HFFc6 (cell line): ENCODE results near the gene LDB3. TPM values are rescaled to one million over a fixed set of nuclear protein-coding genes. Genes with fewer than 3 reads are reported as not detected.

Source experiments
- DNase-seq: peaks from one replicate; pipeline ENCODE4 v3.0.0-alpha.2; 2018
- H3K27ac Mint-ChIP-seq: 2 replicates; pipeline ENCODE4 v1.8.0; 2020; ENCODE audit warnings: mild to moderate bottlenecking, mixed read lengths
- H3K27me3 Mint-ChIP-seq: 2 replicates; pipeline ENCODE4 v1.8.0; 2021; ENCODE audit warnings: mild to moderate bottlenecking, moderate library complexity, mixed read lengths; ENCODE audit not compliant: insufficient read depth
- H3K36me3 Mint-ChIP-seq: 2 replicates; pipeline ENCODE4 v1.8.0; 2021; ENCODE audit warnings: low read depth, mixed read lengths
- H3K4me1 Mint-ChIP-seq: 2 replicates; pipeline ENCODE4 v1.8.0; 2020; ENCODE audit warnings: low read depth, mixed read lengths
- H3K4me3 Mint-ChIP-seq: 2 replicates; pipeline ENCODE4 v1.8.0; 2020; ENCODE audit warnings: mild to moderate bottlenecking, moderate library complexity, mixed read lengths
- H3K9me3 Mint-ChIP-seq: 2 replicates; pipeline ENCODE4 v1.8.0; 2020; ENCODE audit warnings: mild to moderate bottlenecking, mixed read lengths
- long read RNA-seq: library from polyadenylated mRNA; unstranded; transcript quantifications from one replicate; pipeline ENCODE4 v2.0.0, GENCODE V29; 2019
- total RNA-seq, 6 experiments: library from RNA; stranded (reverse); fragmentation: NEBNext Ultra II Directional; extraction: Animal tissue kit (Norgen Biotek cat#: 25700); gene quantifications; 2 replicates in 1 of 6; 3 replicates in 5 of 6; pipeline ENCODE4 v1.2.3, GENCODE V29; 2021
- TF ChIP-seq, protein P1 (sequence below): fragments of 200-600 bp; sonication (generic); IDR thresholded peaks from 2 replicates; pipeline ENCODE4 v1.5.0; 2021; ENCODE audit warnings: antibody characterized with exemption, mild to moderate bottlenecking

The LDB3 gene, protein sequence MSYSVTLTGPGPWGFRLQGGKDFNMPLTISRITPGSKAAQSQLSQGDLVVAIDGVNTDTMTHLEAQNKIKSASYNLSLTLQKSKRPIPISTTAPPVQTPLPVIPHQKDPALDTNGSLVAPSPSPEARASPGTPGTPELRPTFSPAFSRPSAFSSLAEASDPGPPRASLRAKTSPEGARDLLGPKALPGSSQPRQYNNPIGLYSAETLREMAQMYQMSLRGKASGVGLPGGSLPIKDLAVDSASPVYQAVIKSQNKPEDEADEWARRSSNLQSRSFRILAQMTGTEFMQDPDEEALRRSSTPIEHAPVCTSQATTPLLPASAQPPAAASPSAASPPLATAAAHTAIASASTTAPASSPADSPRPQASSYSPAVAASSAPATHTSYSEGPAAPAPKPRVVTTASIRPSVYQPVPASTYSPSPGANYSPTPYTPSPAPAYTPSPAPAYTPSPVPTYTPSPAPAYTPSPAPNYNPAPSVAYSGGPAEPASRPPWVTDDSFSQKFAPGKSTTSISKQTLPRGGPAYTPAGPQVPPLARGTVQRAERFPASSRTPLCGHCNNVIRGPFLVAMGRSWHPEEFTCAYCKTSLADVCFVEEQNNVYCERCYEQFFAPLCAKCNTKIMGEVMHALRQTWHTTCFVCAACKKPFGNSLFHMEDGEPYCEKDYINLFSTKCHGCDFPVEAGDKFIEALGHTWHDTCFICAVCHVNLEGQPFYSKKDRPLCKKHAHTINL
- 1 to 10 TPM in 1 of 6 experiments, under 1 TPM in 5; 0.55 to 1.3 (median 0.66) TPM for total RNA-seq
- long read RNA-seq, partial matches to known transcripts = 0 of 2 reads
- long read RNA-seq, other reads (novel, unspliced or antisense) = 2 of 2 reads

- Mint-ChIP-seq H3K27me3 (peaks cover 11% of the 10 kb centered on the region), H3K27ac (peak within 1 kb of the TSS; percentile 61), H3K9me3 (no peaks in the 10 kb centered on the region), H3K36me3 (no peaks in the 10 kb centered on the region), H3K4me3 (peak within 1 kb of the TSS; percentile 51), H3K4me1 (peaks cover 42% of the 10 kb centered on the region)
- TF ChIP-seq, protein P1, sequence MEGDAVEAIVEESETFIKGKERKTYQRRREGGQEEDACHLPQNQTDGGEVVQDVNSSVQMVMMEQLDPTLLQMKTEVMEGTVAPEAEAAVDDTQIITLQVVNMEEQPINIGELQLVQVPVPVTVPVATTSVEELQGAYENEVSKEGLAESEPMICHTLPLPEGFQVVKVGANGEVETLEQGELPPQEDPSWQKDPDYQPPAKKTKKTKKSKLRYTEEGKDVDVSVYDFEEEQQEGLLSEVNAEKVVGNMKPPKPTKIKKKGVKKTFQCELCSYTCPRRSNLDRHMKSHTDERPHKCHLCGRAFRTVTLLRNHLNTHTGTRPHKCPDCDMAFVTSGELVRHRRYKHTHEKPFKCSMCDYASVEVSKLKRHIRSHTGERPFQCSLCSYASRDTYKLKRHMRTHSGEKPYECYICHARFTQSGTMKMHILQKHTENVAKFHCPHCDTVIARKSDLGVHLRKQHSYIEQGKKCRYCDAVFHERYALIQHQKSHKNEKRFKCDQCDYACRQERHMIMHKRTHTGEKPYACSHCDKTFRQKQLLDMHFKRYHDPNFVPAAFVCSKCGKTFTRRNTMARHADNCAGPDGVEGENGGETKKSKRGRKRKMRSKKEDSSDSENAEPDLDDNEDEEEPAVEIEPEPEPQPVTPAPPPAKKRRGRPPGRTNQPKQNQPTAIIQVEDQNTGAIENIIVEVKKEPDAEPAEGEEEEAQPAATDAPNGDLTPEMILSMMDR = no peak
- DNase-seq = peak; percentile 36
Measured at GRCh38 chr10:86668297-86669165, at the start of gene LDB3. TSS of gene LDB3 (plus strand) at chr10:86668511. CDS start at chr10:86668692, 181 bp downstream.

DNA sequence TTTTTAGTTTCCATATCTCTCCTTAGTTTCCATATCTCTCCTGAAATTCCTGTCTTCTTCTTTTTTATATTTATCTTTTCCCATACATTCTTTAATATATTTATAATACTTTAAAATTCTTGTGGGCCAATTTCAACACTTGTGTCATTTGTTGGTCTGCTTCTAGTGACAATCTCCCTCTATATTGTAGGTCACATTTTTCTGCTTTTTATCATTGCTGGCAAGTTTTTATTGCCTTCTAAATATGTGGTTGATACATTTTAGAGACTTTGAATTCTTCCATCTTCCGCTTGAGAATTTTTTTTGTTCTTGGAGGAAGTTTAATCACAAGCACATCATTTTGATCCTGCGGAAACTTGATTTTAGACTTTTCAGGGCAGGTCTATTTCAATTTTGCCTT is 40.0 kb upstream of the LDB3 start:
- no peak overlapping the region for H3K4me3 Mint-ChIP-seq
- H3K4me1 Mint-ChIP-seq = peaks cover 5% of the 10 kb centered on the region; the same call in 1 of the 2 replicates
- no peaks in the 10 kb centered on the region for H3K9me3 Mint-ChIP-seq
- TF ChIP-seq, protein P1 = no peak
- DNase-seq = no peak
- H3K27ac Mint-ChIP-seq = no peak overlapping the region; the same call in 1 of the 2 replicates
- H3K36me3 Mint-ChIP-seq = no peaks in the 10 kb centered on the region; the same call in 1 of the 2 replicates
- peaks cover 13% of the 10 kb centered on the region; the same call in 1 of the 2 replicates for H3K27me3 Mint-ChIP-seq

DNA sequence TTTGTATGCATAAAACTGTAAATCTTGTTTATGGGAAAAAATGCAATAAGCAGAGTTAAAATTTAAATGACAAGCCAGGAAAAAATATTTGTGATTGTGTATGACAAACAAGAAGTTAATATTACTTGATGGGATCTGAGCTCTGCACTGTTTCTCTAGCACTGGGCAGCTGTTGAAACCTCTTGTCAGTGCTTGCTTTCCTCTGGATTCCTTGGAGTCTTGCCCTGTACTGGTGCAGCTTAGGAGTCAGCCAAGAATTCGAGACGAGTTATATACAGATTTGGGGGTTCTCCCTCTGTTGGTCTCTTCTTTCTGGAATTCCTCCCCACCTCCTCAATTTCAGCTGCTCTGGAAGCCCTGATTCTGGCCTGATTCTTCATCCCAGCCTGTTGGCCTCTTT is 38.2 kb upstream of the LDB3 start:
- Mint-ChIP-seq H3K4me1 (peaks cover 13% of the 10 kb centered on the region), H3K36me3 (no peaks in the 10 kb centered on the region; the same call in 1 of the 2 replicates), H3K4me3 (no peak overlapping the region), H3K9me3 (no peaks in the 10 kb centered on the region), H3K27ac (no peak overlapping the region), H3K27me3 (peaks cover 13% of the 10 kb centered on the region; the same call in 1 of the 2 replicates)
- no peak for DNase-seq
- TF ChIP-seq, protein P1 = no peak

DNA sequence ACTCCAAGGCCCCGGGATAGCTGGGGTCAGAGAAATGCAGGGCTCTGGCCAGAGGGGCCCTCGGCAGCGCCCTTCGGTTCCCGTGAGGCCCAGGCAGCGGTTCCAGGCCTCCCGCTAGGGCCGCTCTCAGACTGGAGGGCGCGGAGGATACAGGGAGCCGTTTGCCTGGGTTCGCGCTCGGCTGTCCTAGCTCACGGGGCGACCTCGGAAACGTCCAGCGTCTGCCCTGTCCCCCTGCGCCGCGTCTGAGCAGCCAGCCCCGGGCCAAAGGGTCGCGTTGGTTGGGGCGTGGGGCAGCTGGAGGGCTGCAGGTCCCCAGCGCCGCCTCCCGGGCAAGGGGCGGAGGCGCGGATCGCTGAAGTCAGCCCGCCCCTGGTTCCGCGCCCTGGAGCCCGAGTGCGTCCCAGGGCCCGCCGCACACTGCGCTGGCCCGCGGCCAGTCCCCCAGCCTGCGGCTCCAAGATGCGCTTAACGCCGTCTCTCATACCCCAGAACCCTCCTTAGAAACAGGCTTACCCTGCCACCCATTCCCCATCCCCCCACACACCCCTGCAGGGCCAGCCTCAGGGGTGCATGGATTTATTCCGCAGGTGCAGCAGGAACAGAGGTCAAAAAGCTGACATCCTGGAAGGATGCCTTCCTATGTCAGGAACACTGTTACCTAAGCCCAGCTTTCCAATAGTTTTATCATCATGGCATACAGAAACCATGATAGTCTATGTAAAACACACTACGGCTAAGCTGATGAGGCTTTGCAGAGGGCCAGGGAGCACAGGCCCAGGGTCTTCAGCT is 36.1 kb upstream of the LDB3 start:
- no peak for DNase-seq
- TF ChIP-seq, protein P1 = peak; percentile 60
- Mint-ChIP-seq H3K4me3 (peak overlapping the region; percentile 50; the same call in 1 of the 2 replicates), H3K4me1 (peaks cover 34% of the 10 kb centered on the region), H3K27ac (no peak overlapping the region), H3K36me3 (no peaks in the 10 kb centered on the region; the same call in 1 of the 2 replicates), H3K27me3 (peaks cover 10% of the 10 kb centered on the region; the same call in 1 of the 2 replicates), H3K9me3 (no peaks in the 10 kb centered on the region)
